SK-N-SH treated with all-trans-retinoic acid at 6 μM for 48 hours (cell line): ENCODE measurements around the gene ADGRV1.

Experiments
- OSR1 ChIP-seq: fragments of 250-450 bp; sonication (Bioruptor Pico); IDR thresholded peaks from 2 replicates; pipeline ENCODE4 v1.8.0; 2022; ENCODE audit warnings: moderate library complexity, mild to moderate bottlenecking, inconsistent platforms
- RARB ChIP-seq: fragments of 250-450 bp; sonication (Bioruptor Pico); IDR thresholded peaks from 2 replicates; pipeline ENCODE4 v1.8.0; 2021; ENCODE audit warnings: mild to moderate bottlenecking, moderate library complexity
- ZC3H10 ChIP-seq: fragments of 250-450 bp; sonication (Bioruptor Pico); IDR thresholded peaks from 2 replicates; pipeline ENCODE4 v1.5.1; 2021; ENCODE audit warnings: mild to moderate bottlenecking, moderate library complexity
- ZFP3 ChIP-seq: fragments of 250-450 bp; sonication (Bioruptor Pico); IDR thresholded peaks from 2 replicates; pipeline ENCODE4 v1.5.0; 2020; ENCODE audit warnings: mild to moderate bottlenecking, moderate library complexity
- ZNF70 ChIP-seq: fragments of 450-650 bp; formaldehyde crosslinking; IDR thresholded peaks from 2 replicates; pipeline ENCODE4 v1.5.0; 2020; ENCODE audit warnings: mild to moderate bottlenecking, moderate library complexity
- ZNF8 ChIP-seq: fragments of 450-650 bp; formaldehyde crosslinking; IDR thresholded peaks from 2 replicates; pipeline ENCODE4 v1.5.0; 2020; ENCODE audit warnings: mild to moderate bottlenecking, moderate library complexity
- TF ChIP-seq, protein P1 (sequence below): fragments of 250-450 bp; sonication (Bioruptor Pico); IDR thresholded peaks from 2 replicates; pipeline ENCODE4 v1.5.1; 2020; ENCODE audit warnings: low read depth, mild to moderate bottlenecking, moderate library complexity
- TF ChIP-seq, protein P2 (sequence below): fragments of 250-450 bp; sonication (Bioruptor Pico); IDR thresholded peaks from 2 replicates; pipeline ENCODE4 v1.8.0; 2020; ENCODE audit warnings: mild to moderate bottlenecking, moderate library complexity, borderline replicate concordance

DNA sequence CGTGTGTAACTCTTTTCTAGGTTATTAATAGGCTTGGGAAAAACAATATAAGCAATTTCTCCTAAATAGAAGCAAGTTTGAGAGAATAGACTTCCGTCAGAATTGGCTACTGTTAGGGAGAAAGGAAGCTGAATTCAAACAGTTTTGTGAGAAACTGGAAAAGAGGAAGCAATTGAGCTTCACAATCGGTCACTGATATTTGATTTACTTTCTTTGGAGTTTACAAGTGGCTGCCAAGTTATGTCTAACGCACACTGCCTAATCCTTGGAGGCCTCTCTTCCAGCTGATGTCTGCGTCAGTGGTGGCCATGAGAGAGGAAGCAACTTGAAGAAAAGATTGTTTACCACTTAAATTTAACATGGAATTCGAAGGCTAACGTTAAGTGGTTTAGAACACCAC lies 319.5 kb downstream of the ADGRV1 start:
- TF ChIP-seq, protein P1, sequence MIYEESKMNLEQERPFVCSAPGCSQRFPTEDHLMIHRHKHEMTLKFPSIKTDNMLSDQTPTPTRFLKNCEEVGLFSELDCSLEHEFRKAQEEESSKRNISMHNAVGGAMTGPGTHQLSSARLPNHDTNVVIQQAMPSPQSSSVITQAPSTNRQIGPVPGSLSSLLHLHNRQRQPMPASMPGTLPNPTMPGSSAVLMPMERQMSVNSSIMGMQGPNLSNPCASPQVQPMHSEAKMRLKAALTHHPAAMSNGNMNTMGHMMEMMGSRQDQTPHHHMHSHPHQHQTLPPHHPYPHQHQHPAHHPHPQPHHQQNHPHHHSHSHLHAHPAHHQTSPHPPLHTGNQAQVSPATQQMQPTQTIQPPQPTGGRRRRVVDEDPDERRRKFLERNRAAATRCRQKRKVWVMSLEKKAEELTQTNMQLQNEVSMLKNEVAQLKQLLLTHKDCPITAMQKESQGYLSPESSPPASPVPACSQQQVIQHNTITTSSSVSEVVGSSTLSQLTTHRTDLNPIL (CRISPR knock-in tag), result no peak
- TF ChIP-seq ZFP3 (CRISPR knock-in tag), result no peak
- no peak for TF ChIP-seq RARB (CRISPR knock-in tag)
- no peak for TF ChIP-seq ZNF8 (CRISPR knock-in tag)
- TF ChIP-seq OSR1 (CRISPR knock-in tag), result no peak
- TF ChIP-seq, protein P2, sequence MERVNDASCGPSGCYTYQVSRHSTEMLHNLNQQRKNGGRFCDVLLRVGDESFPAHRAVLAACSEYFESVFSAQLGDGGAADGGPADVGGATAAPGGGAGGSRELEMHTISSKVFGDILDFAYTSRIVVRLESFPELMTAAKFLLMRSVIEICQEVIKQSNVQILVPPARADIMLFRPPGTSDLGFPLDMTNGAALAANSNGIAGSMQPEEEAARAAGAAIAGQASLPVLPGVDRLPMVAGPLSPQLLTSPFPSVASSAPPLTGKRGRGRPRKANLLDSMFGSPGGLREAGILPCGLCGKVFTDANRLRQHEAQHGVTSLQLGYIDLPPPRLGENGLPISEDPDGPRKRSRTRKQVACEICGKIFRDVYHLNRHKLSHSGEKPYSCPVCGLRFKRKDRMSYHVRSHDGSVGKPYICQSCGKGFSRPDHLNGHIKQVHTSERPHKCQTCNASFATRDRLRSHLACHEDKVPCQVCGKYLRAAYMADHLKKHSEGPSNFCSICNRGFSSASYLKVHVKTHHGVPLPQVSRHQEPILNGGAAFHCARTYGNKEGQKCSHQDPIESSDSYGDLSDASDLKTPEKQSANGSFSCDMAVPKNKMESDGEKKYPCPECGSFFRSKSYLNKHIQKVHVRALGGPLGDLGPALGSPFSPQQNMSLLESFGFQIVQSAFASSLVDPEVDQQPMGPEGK (CRISPR knock-in tag), result no peak
- TF ChIP-seq ZC3H10 (CRISPR knock-in tag), result no peak
- no peak for TF ChIP-seq ZNF70
